ENCODE measurements around the gene ROR1. TPM values are rescaled to one million over a fixed set of nuclear protein-coding genes. Genes with fewer than 3 reads are reported as not detected.

Gene ROR1
- total and polyA plus RNA-seq, 2 donors (not counting 3 experiments of a cell fraction or from before 2014, with no cell fraction given): 2.6 to 3.5 TPM

DNA sequence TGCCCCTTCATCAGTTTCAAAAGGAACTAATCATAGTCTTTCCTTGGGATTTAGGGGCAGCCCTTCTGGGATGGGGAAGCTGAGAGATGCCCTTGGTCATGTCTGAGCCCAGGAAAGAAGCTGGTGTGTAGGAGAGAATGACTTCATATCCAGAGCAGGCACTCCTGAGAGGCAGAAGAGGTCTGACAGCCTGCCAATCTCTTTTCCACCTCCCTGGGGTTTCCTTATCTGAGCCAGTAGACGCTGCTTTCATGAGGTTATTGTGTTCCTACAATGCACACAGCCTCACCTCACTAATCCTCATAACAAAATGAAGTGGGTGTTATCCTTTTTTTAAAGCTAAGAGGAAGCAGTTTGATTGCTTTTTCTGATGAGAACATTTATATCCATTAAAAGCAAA is 14.1 kb downstream of the ROR1 start:
- POLR2A ChIA-PET: no interaction called here
- BruUV-seq (replicated peaks): no TSS peak
- intact Hi-C loops (cut with micrococcal nuclease) (no loop called here), dilution Hi-C loops (cut with MboI; ENCODE audit: extremely low pct_ligation_motif_present, low sequenced_read_pairs) (no loop called here)
- no peak for DNase-seq (ENCODE audit: low read depth, low spot score)
- H3K27me3 ChIP-seq (ENCODE audit: control insufficient read depth in 2 of 2, insufficient read depth in 2 of 2, low read length in 2 of 2): peaks cover 0 to 1% of the 10 kb centered on the region in 2 experiments
- H3K9me1 ChIP-seq (replicated peaks; ENCODE audit: control insufficient read depth, extremely low read depth, insufficient read depth, low read length): no peaks in the 10 kb centered on the region
- H3K36me3 ChIP-seq (ENCODE audit: control insufficient read depth in 2 of 2, extremely low read depth in 1 of 2, insufficient read depth in 2 of 2, low read length in 2 of 2): no peaks in the 10 kb centered on the region
- H4K20me1 ChIP-seq (replicated peaks; ENCODE audit: control insufficient read depth, extremely low read depth, insufficient read depth, low read length): no peaks in the 10 kb centered on the region
- no peak overlapping the region for H3K9ac ChIP-seq (replicated peaks; ENCODE audit: extremely low read depth, insufficient read depth, low read length)
- no peak overlapping the region for H3K4me3 ChIP-seq (replicated peaks in 1 of 3; ENCODE audit: insufficient read depth in 1 of 3, low read depth in 1 of 3, low read length in 3 of 3)
- CTCF ChIA-PET: interaction anchor here (0.9 to 1.4 kb wide), 3 partner anchors 9 to 96 kb away, joined by 3 to 5 read pairs (median 4); no protein-coding TSS in a partner anchor
- H3K4me1 ChIP-seq (ENCODE audit: control insufficient read depth, extremely low read depth, insufficient read depth, low read length): no peaks in the 10 kb centered on the region
- TF ChIP-seq JUN (IDR thresholded peaks at IDR 0.05; ENCODE audit: borderline replicate concordance, insufficient read depth, insufficient read length, low read depth): no peak
- no peak for TF ChIP-seq GATA2 (IDR thresholded peaks at IDR 0.05; ENCODE audit: insufficient read depth, insufficient read length, low read depth, low read length)
- no peak for TF ChIP-seq POLR2A (IDR thresholded peaks at IDR 0.05; ENCODE audit: low read depth, low read length)
- TF ChIP-seq POLR2AphosphoS5 (IDR thresholded peaks at IDR 0.05; ENCODE audit: insufficient read depth, low read depth, low read length): no peak
- TF ChIP-seq, protein P1, sequence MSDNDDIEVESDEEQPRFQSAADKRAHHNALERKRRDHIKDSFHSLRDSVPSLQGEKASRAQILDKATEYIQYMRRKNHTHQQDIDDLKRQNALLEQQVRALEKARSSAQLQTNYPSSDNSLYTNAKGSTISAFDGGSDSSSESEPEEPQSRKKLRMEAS (IDR thresholded peaks at IDR 0.05; ENCODE audit: insufficient read depth, insufficient read length): no peak
- TF ChIP-seq MYC (IDR thresholded peaks at IDR 0.05; ENCODE audit: low read depth, low read length): no peak
- no peak for TF ChIP-seq FOS (IDR thresholded peaks at IDR 0.05; ENCODE audit: borderline replicate concordance, insufficient read depth, low read length)
- TF ChIP-seq, protein P2, sequence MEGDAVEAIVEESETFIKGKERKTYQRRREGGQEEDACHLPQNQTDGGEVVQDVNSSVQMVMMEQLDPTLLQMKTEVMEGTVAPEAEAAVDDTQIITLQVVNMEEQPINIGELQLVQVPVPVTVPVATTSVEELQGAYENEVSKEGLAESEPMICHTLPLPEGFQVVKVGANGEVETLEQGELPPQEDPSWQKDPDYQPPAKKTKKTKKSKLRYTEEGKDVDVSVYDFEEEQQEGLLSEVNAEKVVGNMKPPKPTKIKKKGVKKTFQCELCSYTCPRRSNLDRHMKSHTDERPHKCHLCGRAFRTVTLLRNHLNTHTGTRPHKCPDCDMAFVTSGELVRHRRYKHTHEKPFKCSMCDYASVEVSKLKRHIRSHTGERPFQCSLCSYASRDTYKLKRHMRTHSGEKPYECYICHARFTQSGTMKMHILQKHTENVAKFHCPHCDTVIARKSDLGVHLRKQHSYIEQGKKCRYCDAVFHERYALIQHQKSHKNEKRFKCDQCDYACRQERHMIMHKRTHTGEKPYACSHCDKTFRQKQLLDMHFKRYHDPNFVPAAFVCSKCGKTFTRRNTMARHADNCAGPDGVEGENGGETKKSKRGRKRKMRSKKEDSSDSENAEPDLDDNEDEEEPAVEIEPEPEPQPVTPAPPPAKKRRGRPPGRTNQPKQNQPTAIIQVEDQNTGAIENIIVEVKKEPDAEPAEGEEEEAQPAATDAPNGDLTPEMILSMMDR (IDR thresholded peaks at IDR 0.05; ENCODE audit: extremely low read depth in 1 of 2, insufficient read depth in 1 of 2, low read depth in 1 of 2, low read length in 2 of 2): no peak
- no peak for TF ChIP-seq EZH2 (IDR thresholded peaks at IDR 0.05; ENCODE audit: borderline replicate concordance, low read depth, low read length, severe bottlenecking)
- H3K27ac ChIP-seq (ENCODE audit: insufficient read depth, low read depth, low read length): no peak overlapping the region
- no peak for FAIRE-seq
- no peak overlapping the region for H2AFZ ChIP-seq (ENCODE audit: low read depth, low read length)
- H3K9me3 ChIP-seq (replicated peaks; ENCODE audit: control insufficient read depth, insufficient read depth, low read length): no peaks in the 10 kb centered on the region
- H3K4me2 ChIP-seq (ENCODE audit: insufficient read depth, low read length): no peak overlapping the region
- H3K79me2 ChIP-seq (ENCODE audit: control insufficient read depth, insufficient read depth, low read length): no peaks in the 10 kb centered on the region

Data from endothelial cell of umbilical vein (primary cell).